Measurements from ENCODE around the gene CHST5.
"Not testable (repeated sequence)": the region's sequence is repeated elsewhere in the genome, so short reads cannot be mapped to it uniquely, and the experiment has no call there.

The CHST5 gene

GRCh38 chr16:75550211-75550662 is 14.3 kb upstream of the CHST5 start:
- DNase-seq (ENCODE audit: low read depth in 2 of 2): no peak

GRCh38 chr16:75548456-75548855 is 12.5 kb upstream of the CHST5 start:
- not testable (repeated sequence) for DNase-seq (ENCODE audit: low read depth in 2 of 2)

- DNase-seq (ENCODE audit: low read depth in 2 of 2): no peak
Measured at GRCh38 chr16:75546293-75546692, 10.4 kb upstream of the CHST5 start.

GRCh38 chr16:75545879-75546278 is 10.0 kb upstream of the CHST5 start:
- not testable (repeated sequence) for DNase-seq (ENCODE audit: low read depth in 2 of 2)

GRCh38 chr16:75542462-75542861 is 6.6 kb upstream of the CHST5 start:
- not testable (repeated sequence) for DNase-seq (ENCODE audit: low read depth in 2 of 2)

- no peak for DNase-seq (ENCODE audit: low read depth in 2 of 2)
Measured at GRCh38 chr16:75541236-75541635, 5.3 kb upstream of the CHST5 start.

GRCh38 chr16:75538882-75539565 is 3.1 kb upstream of the CHST5 start:
- DNase-seq (ENCODE audit: low read depth in 2 of 2): not testable (repeated sequence)

GRCh38 chr16:75537776-75538175 is 1.9 kb upstream of the CHST5 start:
- DNase-seq (ENCODE audit: low read depth in 2 of 2): no peak

GRCh38 chr16:75535211-75535843 is 581 bp downstream of the CHST5 start:
- DNase-seq (ENCODE audit: low read depth in 2 of 2): no peak

- no peak for DNase-seq (ENCODE audit: low read depth in 2 of 2)
Measured at GRCh38 chr16:75534560-75535205, 1.2 kb downstream of the CHST5 start.

- DNase-seq (ENCODE audit: low read depth in 2 of 2): no peak
Measured at GRCh38 chr16:75532791-75533190, 3.1 kb downstream of the CHST5 start.

GRCh38 chr16:75532142-75532765 is 3.7 kb downstream of the CHST5 start:
- no peak for DNase-seq (ENCODE audit: low read depth in 2 of 2)

GRCh38 chr16:75529959-75530358 is 5.9 kb downstream of the CHST5 start:
- no peak for DNase-seq (ENCODE audit: low read depth in 2 of 2)

GRCh38 chr16:75529056-75529905 is 6.6 kb downstream of the CHST5 start:
- no peak for DNase-seq (ENCODE audit: low read depth in 2 of 2)

- DNase-seq (ENCODE audit: low read depth in 2 of 2): no peak
Measured at GRCh38 chr16:75527825-75528299, 8.0 kb downstream of the CHST5 start.

GRCh38 chr16:75526032-75526790 is 9.7 kb downstream of the CHST5 start:
- DNase-seq (ENCODE audit: low read depth in 2 of 2): no peak

- no peak for DNase-seq (ENCODE audit: low read depth in 2 of 2)
Measured at GRCh38 chr16:75519175-75519574, 16.7 kb downstream of the CHST5 start.

GRCh38 chr16:75516189-75516966 is 19.5 kb downstream of the CHST5 start:
- not testable (repeated sequence) for DNase-seq (ENCODE audit: low read depth in 2 of 2)

- no peak for DNase-seq (ENCODE audit: low read depth in 2 of 2)
Measured at GRCh38 chr16:75514296-75514695, 21.6 kb downstream of the CHST5 start.

GRCh38 chr16:75506574-75506973 is 29.3 kb downstream of the CHST5 start:
- DNase-seq (ENCODE audit: low read depth in 2 of 2): no peak

Measured in stimulated activated CD8-positive, alpha-beta memory T cell treated with anti-CD3 and anti-CD28 coated beads, Interleukin-15, amount 100 ng/mL, for 48 hours (primary cell).